Panc1 (cell line): ENCODE measurements around the gene MCU.

ENCODE experiments used
- CTCF ChIP-seq: fragments of 450-650 bp; IDR thresholded peaks from 2 replicates; pipeline ENCODE4 v1.5.1; 2017; ENCODE audit warnings: mild to moderate bottlenecking
- POLR2AphosphoS5 ChIP-seq: IDR thresholded peaks from 2 replicates; pipeline ENCODE4 v1.6.1; 2012; ENCODE audit warnings: mild to moderate bottlenecking, low read depth, low read length, moderate library complexity
- REST ChIP-seq, 2 experiments: IDR thresholded peaks; 2 replicates each; pipeline ENCODE4 v1.6.1; 2011 to 2012; ENCODE audit warnings: low read depth in 2 of 2, control low read depth in 1 of 2, low read length in 1 of 2, mild to moderate bottlenecking in 1 of 2, moderate library complexity in 1 of 2; ENCODE audit not compliant: insufficient read depth in 1 of 2

- TF ChIP-seq POLR2AphosphoS5 (no peak), CTCF (no peak), REST (IDR thresholded peaks at IDR 0.05; ENCODE audit: insufficient read depth in 1 of 2, low read depth in 2 of 2, low read length in 1 of 2) (no peak)
Observed at GRCh38 chr10:72842164-72842563, 150.2 kb downstream of the MCU start.
